ENCODE data around the gene COL13A1. TPM values are rescaled to one million over a fixed set of nuclear protein-coding genes. Genes with fewer than 3 reads are reported as not detected.

The COL13A1 gene
- total RNA-seq, 4 donors from 2014 or later = 1.2 to 6.8 (median 3.9) TPM

DNA sequence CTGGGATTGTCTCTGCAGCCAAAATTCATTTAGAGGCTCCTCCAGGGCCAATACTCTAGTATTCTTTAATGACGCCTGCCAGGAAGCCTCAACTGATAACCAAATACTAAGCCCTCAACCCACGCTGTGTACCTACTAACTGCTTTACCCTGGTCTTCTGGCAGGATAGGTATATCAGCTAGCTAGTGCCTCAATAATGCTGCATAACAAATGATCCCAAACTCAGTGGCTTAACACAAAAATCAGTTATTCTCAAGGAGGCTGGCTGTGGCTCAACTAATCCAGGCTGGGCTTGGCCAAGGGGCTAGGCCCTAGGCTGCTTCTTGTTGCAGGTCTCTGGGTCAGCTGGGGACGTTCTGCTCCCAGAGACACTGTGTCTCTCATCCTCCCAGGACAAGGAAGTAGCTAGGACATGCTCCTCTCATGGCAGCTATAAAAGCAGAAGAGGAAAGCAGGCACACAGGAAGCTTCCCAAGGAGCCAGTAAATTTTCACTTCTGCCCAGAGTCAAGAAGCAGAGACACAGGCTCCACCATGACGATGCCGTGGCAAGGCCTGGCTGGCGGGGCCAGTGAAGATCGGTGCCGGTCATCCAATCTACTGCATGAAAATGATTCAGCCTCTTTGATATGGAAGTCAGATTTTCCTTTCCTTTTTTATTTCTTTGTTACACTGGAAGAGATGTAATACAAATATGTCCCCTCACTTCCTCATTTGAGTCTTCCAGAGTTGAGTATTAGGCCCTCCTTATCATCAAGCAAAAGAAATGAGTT lies 28.6 kb upstream of the COL13A1 start:
- H3K27me3 ChIP-seq = no peaks in the 10 kb centered on the region
- H3K4me3 ChIP-seq = no peak overlapping the region
- ATAC-seq = no peak
- WGBS, 2 donors (ENCODE audit: low coverage in 1 of 2) = 98 to 100% methylated on average over 5 to 7 of the region's 8 CpGs
- H3K4me1 ChIP-seq = peaks cover 0 to 18% (median 0%) of the 10 kb centered on the region in 3 donors
- no peaks in the 10 kb centered on the region for H3K36me3 ChIP-seq
- no peaks in the 10 kb centered on the region for H3K9me3 ChIP-seq
- TF ChIP-seq, protein P1, sequence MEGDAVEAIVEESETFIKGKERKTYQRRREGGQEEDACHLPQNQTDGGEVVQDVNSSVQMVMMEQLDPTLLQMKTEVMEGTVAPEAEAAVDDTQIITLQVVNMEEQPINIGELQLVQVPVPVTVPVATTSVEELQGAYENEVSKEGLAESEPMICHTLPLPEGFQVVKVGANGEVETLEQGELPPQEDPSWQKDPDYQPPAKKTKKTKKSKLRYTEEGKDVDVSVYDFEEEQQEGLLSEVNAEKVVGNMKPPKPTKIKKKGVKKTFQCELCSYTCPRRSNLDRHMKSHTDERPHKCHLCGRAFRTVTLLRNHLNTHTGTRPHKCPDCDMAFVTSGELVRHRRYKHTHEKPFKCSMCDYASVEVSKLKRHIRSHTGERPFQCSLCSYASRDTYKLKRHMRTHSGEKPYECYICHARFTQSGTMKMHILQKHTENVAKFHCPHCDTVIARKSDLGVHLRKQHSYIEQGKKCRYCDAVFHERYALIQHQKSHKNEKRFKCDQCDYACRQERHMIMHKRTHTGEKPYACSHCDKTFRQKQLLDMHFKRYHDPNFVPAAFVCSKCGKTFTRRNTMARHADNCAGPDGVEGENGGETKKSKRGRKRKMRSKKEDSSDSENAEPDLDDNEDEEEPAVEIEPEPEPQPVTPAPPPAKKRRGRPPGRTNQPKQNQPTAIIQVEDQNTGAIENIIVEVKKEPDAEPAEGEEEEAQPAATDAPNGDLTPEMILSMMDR (IDR thresholded peaks at IDR 0.05) = no peak
- TF ChIP-seq POLR2AphosphoS5 (IDR thresholded peaks at IDR 0.05) = no peak
- no peak for TF ChIP-seq POLR2A (IDR thresholded peaks at IDR 0.05)
- no peak for TF ChIP-seq EP300 (IDR thresholded peaks at IDR 0.05)
- no peak overlapping the region for H3K27ac ChIP-seq

DNA sequence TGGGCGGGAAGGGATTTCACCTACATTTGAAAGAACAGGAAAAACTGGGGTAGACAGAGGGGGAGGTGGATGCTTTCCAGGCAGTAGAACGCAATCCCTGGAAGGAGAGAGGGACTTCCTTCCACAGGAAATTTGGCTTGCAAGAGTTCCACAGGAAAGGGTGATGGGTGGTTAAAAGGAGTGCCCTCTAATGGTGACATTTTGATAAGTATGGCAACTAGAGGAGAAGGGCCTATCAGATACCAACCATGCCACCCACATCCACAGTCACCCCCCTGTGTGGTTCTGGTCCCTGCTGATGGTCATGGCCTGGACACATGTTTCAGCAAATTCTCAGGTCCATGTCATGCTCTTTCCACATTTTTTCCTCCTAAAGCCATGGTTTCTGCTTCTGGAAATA lies 27.1 kb upstream of the COL13A1 start:
- TF ChIP-seq EP300 (IDR thresholded peaks at IDR 0.05) = no peak
- TF ChIP-seq, protein P1 (IDR thresholded peaks at IDR 0.05) = no peak
- TF ChIP-seq POLR2A (IDR thresholded peaks at IDR 0.05) = no peak
- no peak for TF ChIP-seq POLR2AphosphoS5 (IDR thresholded peaks at IDR 0.05)
- no peak overlapping the region for H3K4me3 ChIP-seq
- H3K4me1 ChIP-seq = peaks cover 0 to 3% (median 0%) of the 10 kb centered on the region in 3 donors
- no peak for ATAC-seq
- H3K27me3 ChIP-seq = no peaks in the 10 kb centered on the region
- H3K27ac ChIP-seq = no peak overlapping the region
- no peaks in the 10 kb centered on the region for H3K36me3 ChIP-seq
- 85 to 96% methylated on average over 2 of the region's 2 CpGs for WGBS, 2 donors (ENCODE audit: low coverage in 1 of 2)
- H3K9me3 ChIP-seq = no peaks in the 10 kb centered on the region

DNA sequence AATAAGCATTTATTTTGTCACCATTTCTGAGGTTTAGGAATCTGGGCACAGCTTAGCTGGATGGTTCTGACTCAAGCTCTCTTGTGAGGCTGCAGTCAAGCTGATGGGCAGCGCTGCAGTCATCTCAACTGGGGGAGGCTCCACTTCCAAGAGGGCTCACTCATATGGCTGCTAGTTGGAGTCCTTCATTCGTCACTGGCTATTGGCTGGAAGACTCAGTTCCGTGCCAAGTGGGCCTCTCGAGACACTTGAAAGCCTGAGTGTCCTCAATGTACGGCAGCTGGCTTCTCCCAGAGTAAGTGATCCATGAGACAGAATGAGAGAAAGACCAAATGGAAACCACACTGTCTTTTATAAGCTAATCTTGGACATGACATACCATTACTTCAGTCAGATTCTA lies 21.6 kb upstream of the COL13A1 start:
- Histone ChIP-seq H3K27me3 (peaks cover 24% of the 10 kb centered on the region), H3K9me3 (no peaks in the 10 kb centered on the region), H3K36me3 (no peaks in the 10 kb centered on the region), H3K27ac (no peak overlapping the region), H3K4me1 (no peaks in the 10 kb centered on the region), H3K4me3 (no peak overlapping the region)
- TF ChIP-seq, protein P1 (IDR thresholded peaks at IDR 0.05) = no peak
- TF ChIP-seq POLR2AphosphoS5 (IDR thresholded peaks at IDR 0.05) (no peak), POLR2A (IDR thresholded peaks at IDR 0.05) (no peak), EP300 (IDR thresholded peaks at IDR 0.05) (no peak)
- no peak for ATAC-seq
- WGBS, 2 donors (ENCODE audit: low coverage in 1 of 2) = 56% methylated on average over 4 of the region's 5 CpGs; no CpG with 5 or more reads in 1 of the 2 donors

DNA sequence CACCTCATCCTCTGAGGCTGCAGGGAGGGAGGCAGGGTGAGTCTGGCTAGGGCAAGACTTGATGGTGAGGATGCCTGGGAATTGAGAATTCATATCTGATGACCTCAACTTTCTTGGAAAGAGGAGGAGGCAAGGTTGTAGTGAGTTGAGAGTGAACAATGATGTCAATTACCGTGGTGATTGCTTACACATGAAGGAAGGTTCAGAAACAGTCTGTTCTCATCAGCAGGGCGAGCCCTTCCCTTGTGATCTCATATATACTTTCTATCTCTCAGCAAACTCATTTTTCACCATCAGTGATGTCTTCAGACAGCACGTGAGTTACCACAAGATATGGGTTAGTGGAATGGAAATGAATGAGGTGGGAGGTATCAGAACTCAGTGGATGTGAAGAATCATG lies 20.1 kb upstream of the COL13A1 start:
- WGBS, 2 donors (ENCODE audit: low coverage in 1 of 2) = 53% methylated on average over 3 of the region's 3 CpGs; no CpG with 5 or more reads in 1 of the 2 donors
- ATAC-seq = no peak
- H3K27ac ChIP-seq = no peak overlapping the region
- H3K27me3 ChIP-seq = peaks cover 24% of the 10 kb centered on the region
- no peaks in the 10 kb centered on the region for H3K4me1 ChIP-seq
- no peaks in the 10 kb centered on the region for H3K9me3 ChIP-seq
- no peak overlapping the region for H3K4me3 ChIP-seq
- H3K36me3 ChIP-seq = no peaks in the 10 kb centered on the region
- TF ChIP-seq POLR2A (IDR thresholded peaks at IDR 0.05) (no peak), POLR2AphosphoS5 (IDR thresholded peaks at IDR 0.05) (no peak), EP300 (IDR thresholded peaks at IDR 0.05) (no peak)
- TF ChIP-seq, protein P1 (IDR thresholded peaks at IDR 0.05) = no peak

DNA sequence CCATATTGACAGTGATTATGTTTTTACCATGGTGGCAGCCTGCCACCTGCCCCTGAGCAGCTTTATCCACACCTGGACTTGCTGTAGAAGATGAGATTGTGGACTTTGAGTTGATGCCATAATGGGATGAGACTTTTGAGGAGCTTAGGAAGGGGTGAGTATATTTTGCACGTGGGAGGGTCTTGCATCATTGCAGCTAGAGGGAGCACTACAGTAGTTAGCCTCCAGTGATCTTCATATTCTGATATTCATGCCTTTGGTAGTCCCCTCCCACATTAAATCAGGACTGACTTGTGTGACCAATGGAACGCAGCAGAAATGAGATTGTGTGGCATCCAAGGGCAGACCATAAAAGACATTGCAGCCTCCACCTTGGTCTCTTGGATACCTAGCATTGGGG lies 18.2 kb upstream of the COL13A1 start:
- Histone ChIP-seq H3K4me3 (no peak overlapping the region), H3K9me3 (no peaks in the 10 kb centered on the region), H3K27me3 (peaks cover 24% of the 10 kb centered on the region), H3K4me1 (peaks cover 0 to 7% (median 0%) of the 10 kb centered on the region in 3 donors), H3K27ac (no peak overlapping the region), H3K36me3 (no peaks in the 10 kb centered on the region)
- no peak for ATAC-seq
- 14% methylated on average over 1 of the region's 2 CpGs; no CpG with 5 or more reads in 1 of the 2 donors for WGBS, 2 donors (ENCODE audit: low coverage in 1 of 2)
- TF ChIP-seq, protein P1 (IDR thresholded peaks at IDR 0.05) = no peak
- TF ChIP-seq POLR2A (IDR thresholded peaks at IDR 0.05) (no peak), POLR2AphosphoS5 (IDR thresholded peaks at IDR 0.05) (no peak)
